ENCODE measurements around the gene GLT8D1.

DNA sequence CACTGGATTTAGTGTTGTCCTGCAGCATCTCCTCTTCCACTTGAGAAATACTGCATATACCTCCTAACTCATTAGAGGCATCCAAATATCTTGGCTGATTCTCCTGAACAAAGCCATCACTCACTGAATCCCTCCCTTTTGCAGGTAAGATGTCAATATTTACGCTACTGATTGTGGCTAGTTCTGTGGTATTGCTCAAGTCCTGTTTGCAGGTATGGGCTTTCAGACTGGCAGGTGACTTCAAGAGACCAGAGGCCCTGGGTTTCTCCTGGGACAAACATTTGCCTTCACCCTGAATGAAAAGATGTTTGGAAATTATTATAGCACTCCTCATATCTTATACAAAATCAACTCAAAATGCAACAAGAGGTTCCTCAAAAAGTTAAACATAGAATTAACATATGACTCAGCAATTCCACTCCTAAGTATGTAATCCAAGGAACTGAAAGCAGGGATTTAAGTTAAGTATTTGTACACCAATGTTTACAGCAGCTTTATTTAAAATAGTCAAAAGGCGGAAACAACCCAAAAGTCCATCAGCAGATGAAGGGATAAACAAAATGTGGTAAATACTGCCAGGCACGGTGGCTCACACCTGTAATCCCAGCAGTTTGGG is 46.6 kb upstream of the GLT8D1 start:
- TF ChIP-seq GATA2 (IDR thresholded peaks at IDR 0.05; ENCODE audit: low read depth, low read length) (no peak), GATA3 (IDR thresholded peaks at IDR 0.05; ENCODE audit: low read depth, low read length) (no peak)
